Smooth muscle cell (in vitro differentiated cells): Measurements from ENCODE around the gene AGPAT4. TPM values are rescaled to one million over a fixed set of nuclear protein-coding genes. Genes with fewer than 3 reads are reported as not detected.

ENCODE experiments used
- DNase-seq: peaks from one replicate; lab custom pipeline; 2025; ENCODE audit not compliant: unreplicated experiment; lab: John Stamatoyannopoulos, UW
- H2AFZ ChIP-seq: fragments of 200-600 bp; sonication (generic); 2 replicates; pipeline ENCODE4 v1.6.0; 2016; ENCODE audit warnings: antibody characterized with exemption, low read depth, mild to moderate bottlenecking
- H3F3A ChIP-seq: fragments of 200-600 bp; sonication (generic); 2 replicates; pipeline ENCODE4 v1.6.0; 2017; ENCODE audit warnings: antibody characterized with exemption, low read depth
- H3K27ac ChIP-seq: fragments of 200-600 bp; sonication (generic); 2 replicates; pipeline ENCODE4 v1.5.1; 2016; ENCODE audit warnings: low read depth, mild to moderate bottlenecking
- H3K27me3 ChIP-seq: fragments of 200-600 bp; sonication (generic); 2 replicates; pipeline ENCODE4 v1.6.1; 2016; ENCODE audit warnings: low read depth, mild to moderate bottlenecking
- H3K36me3 ChIP-seq: fragments of 200-600 bp; sonication (generic); 2 replicates; pipeline ENCODE4 v1.5.1; 2016; ENCODE audit warnings: low read depth
- H3K4me1 ChIP-seq: fragments of 200-600 bp; sonication (generic); 2 replicates; pipeline ENCODE4 v1.5.1; 2016; ENCODE audit warnings: low read depth
- H3K4me2 ChIP-seq: fragments of 200-600 bp; sonication (generic); 2 replicates; pipeline ENCODE4 v1.6.0; 2016; ENCODE audit warnings: mild to moderate bottlenecking
- H3K4me3 ChIP-seq: fragments of 200-600 bp; sonication (generic); 2 replicates; pipeline ENCODE4 v1.5.1; 2016; ENCODE audit warnings: mild to moderate bottlenecking
- H3K79me2 ChIP-seq: fragments of 200-600 bp; sonication (generic); 2 replicates; pipeline ENCODE4 v1.6.0; 2016; ENCODE audit warnings: low read depth, mild to moderate bottlenecking
- H3K9ac ChIP-seq: fragments of 200-600 bp; sonication (generic); 2 replicates; pipeline ENCODE4 v1.6.0; 2016; ENCODE audit warnings: low read depth
- H3K9me3 ChIP-seq: fragments of 200-600 bp; sonication (generic); replicated peaks from 2 replicates; pipeline ENCODE4 v1.5.1; 2016; ENCODE audit warnings: low read depth
- H4K20me1 ChIP-seq: fragments of 200-600 bp; sonication (generic); 2 replicates; pipeline ENCODE4 v1.6.0; 2016; ENCODE audit warnings: low read depth
- CTCF ChIP-seq: fragments of 200-600 bp; sonication (generic); IDR thresholded peaks from 2 replicates; pipeline ENCODE4 v1.5.1; 2017; ENCODE audit warnings: borderline replicate concordance, mild to moderate bottlenecking, antibody characterized with exemption; ENCODE audit not compliant: insufficient read depth, poor library complexity, severe bottlenecking
- WGBS: methylation state at CpG from one replicate; pipeline ENCODE4 v1.1.7; 2016; ENCODE audit warnings: low lambda C conversion rate; 5-methylcytosine and 5-hydroxymethylcytosine counted together
- polyA plus RNA-seq: library from polyadenylated mRNA; unstranded; fragments of >200 nt; fragmentation: Nextera tagmentation; extraction: Ambion mirVana; gene quantifications from 2 replicates; pipeline ENCODE4 v1.2.1, GENCODE V29; 2016
- total RNA-seq: library from RNA; depleted of rRNA; stranded (reverse); fragments of >200 nt; gene quantifications from 2 replicates; pipeline ENCODE4 v1.2.3, GENCODE V29; 2014

AGPAT4 gene
- total and polyA plus RNA-seq, 2 experiments from 2014 or later: 51.4 to 51.8 TPM

- Histone ChIP-seq H4K20me1 (peaks cover 30% of the 10 kb centered on the region), H3K9me3 (no peaks in the 10 kb centered on the region), H3K79me2 (peaks cover 84% of the 10 kb centered on the region), H3K36me3 (no peaks in the 10 kb centered on the region), H3K4me3 (no peak overlapping the region), H3F3A (peaks cover 7% of the 10 kb centered on the region), H3K27ac (peak overlapping the region; percentile 29), H3K27me3 (no peaks in the 10 kb centered on the region), H2AFZ (no peak overlapping the region), H3K4me2 (no peak overlapping the region), H3K4me1 (no peaks in the 10 kb centered on the region), H3K9ac (no peak overlapping the region)
- no peak for TF ChIP-seq CTCF
- no peak for DNase-seq
- 77% methylated on average over 4 of the region's 4 CpGs for WGBS
Observed at GRCh38 chr6:161198176-161198575, 75.7 kb downstream of the AGPAT4 start.

- WGBS: 99% methylated on average over 4 of the region's 4 CpGs
- Histone ChIP-seq H3F3A (no peaks in the 10 kb centered on the region), H3K36me3 (no peaks in the 10 kb centered on the region), H3K4me2 (no peak overlapping the region), H3K27ac (no peak overlapping the region), H2AFZ (no peak overlapping the region), H3K79me2 (peaks cover 88% of the 10 kb centered on the region), H4K20me1 (peaks cover 19% of the 10 kb centered on the region), H3K4me3 (no peak overlapping the region), H3K9me3 (no peaks in the 10 kb centered on the region), H3K4me1 (no peaks in the 10 kb centered on the region), H3K9ac (no peak overlapping the region), H3K27me3 (no peaks in the 10 kb centered on the region)
- no peak for DNase-seq
- TF ChIP-seq CTCF: no peak
Observed at GRCh38 chr6:161195386-161195785, 78.5 kb downstream of the AGPAT4 start.

GRCh38 chr6:161194374-161194773, 79.5 kb downstream of the AGPAT4 start:
- H3F3A ChIP-seq: no peaks in the 10 kb centered on the region
- WGBS: 95% methylated on average over 4 of the region's 4 CpGs

More at GRCh38 chr6:161194374-161194773, 79.5 kb downstream of the AGPAT4 start:
- no peak for DNase-seq
- H3K4me3 ChIP-seq: no peak overlapping the region
- TF ChIP-seq CTCF: no peak
- no peaks in the 10 kb centered on the region for H3K4me1 ChIP-seq
- H4K20me1 ChIP-seq: peaks cover 25% of the 10 kb centered on the region
- no peaks in the 10 kb centered on the region for H3K27me3 ChIP-seq
- H3K4me2 ChIP-seq: no peak overlapping the region
- H3K9me3 ChIP-seq: no peaks in the 10 kb centered on the region
- H3K79me2 ChIP-seq: peaks cover 93% of the 10 kb centered on the region
- H3K9ac ChIP-seq: no peak overlapping the region
- no peak overlapping the region for H2AFZ ChIP-seq
- H3K36me3 ChIP-seq: no peaks in the 10 kb centered on the region
- no peak overlapping the region for H3K27ac ChIP-seq
